Hematopoietic multipotent progenitor cell treated with erythropoietin and hydrocortisone succinate and interleukin-3 and kit ligand, for 8 days (in vitro differentiated cells): ENCODE data around the gene ROR2.
A peak's percentile ranks its signal among the peaks of the same experiment; 100 is the strongest.

Experiments used
- DNase-seq: peaks from one replicate; pipeline ENCODE4 v3.0.0-alpha.2; 2015

Gene ROR2

DNA sequence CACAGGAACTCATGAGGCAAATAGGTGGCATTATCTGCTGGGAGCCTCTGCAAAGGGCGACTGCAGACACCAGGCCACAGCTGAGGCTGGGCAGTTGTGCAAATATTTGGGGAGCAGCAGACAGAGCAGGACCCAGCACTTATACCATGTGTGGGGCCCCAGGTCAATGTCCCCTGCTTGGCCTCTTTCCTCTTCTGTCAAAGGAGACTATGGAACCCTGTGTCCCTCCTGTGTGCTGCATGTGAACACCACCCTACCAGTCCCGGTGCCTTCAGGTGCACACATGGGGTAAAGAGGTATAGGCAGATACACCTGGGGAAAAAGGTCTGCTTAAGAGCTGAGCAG, 50.8 kb downstream of the ROR2 start:
- DNase-seq, result no peak

DNA sequence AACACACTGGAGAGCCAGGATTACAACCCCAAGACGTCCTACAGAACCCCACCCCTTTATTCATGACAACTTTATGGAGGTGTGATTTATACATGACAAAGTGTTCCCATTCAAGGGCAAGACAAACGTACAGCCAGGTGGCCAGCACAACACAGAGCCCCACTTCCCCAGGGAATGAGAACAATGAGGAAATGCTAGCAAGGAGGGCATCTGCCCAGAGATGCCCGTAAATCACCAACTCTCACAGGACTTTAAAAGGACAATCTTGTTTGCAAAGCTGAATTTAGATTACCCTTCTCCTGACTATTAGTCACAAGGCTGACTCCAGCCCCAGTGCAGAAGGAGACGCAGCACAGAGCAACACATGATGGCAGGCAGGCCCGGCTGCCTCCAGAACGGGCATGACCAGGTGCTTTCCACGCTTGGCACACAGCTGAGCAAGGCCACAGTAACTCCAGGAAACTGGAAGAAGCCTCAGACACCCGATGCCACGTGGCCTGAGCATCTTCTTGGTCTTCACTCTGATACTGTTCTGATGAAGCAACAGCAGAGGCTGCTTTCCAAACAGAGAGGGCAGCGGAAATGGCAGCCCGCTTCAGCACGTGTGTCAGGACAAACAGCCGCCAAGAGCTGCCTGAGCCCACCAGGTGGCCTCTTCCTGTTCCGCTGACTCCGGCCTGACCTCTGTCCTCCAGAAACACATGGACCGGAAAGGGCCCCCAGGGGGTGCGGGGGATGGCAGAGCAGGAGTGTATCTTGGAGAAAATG, 51.4 kb downstream of the ROR2 start:
- no peak for DNase-seq

DNA sequence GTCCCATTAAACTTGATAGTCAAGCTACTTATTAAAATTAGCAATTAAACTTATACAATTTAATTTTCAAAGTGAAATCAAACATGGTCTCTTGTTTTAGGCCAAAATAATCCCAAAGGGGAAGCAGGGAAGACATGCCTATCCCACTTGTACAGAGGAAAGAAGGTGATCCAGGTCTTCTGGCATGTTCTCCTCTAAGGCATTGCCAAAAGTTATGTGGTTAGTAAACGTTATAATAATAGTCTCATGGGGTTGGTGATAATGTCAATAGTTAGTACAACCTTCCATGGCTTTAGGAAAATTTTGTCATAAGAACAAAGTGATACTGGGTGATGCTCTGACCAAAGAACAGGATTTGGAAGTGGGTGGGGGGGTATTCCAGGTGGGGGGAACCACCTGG, 52.8 kb downstream of the ROR2 start:
- DNase-seq, result no peak

DNA sequence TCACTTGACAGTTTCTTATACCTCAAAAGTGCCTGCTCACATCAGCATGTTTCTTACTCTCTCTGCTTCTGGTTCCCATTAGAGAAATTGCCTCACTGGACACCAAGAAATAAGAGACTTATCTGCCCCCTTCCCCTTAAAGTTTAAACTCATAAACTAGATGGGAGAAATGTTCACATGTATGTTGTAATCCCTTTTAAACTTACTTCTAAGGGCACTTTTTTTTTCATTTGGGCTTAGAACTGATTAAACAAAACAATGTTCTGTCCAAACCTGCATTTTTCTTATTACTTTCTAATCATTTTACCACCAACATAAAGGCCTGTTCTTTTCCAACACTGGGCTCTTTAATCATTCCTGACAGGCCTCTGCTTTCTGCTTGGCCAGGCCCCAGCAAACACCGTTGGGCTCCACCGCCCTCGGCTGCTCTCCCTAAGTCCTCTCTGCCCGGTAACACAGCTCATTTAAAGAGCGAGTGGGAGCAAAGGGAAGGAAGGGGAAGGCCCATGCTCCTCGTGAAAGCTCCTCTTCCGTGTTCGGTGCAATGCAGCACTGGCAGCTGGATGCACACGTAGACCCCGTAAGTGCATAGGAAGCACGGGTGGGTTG, 53.4 kb downstream of the ROR2 start:
- DNase-seq, result peak; percentile 60

DNA sequence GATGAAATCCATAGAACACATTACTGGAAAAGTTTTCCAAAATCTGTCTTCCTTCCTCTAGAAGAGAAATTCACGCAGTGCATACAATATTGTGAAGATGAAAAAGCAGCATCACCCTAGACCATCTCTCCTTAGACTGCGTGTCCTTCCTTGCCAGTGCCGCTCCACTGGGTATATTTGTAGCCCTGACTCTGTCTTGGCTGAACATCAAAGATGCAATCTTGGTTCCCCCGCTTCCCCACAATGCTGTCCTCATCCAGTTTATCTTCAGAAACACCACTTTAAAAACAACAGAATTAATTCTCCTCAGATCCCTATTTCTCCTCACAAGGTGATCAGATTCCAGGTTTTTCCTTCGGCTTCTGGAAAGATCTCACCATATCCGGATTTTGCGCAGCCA, 53.9 kb downstream of the ROR2 start:
- DNase-seq, result peak; percentile 73

DNA sequence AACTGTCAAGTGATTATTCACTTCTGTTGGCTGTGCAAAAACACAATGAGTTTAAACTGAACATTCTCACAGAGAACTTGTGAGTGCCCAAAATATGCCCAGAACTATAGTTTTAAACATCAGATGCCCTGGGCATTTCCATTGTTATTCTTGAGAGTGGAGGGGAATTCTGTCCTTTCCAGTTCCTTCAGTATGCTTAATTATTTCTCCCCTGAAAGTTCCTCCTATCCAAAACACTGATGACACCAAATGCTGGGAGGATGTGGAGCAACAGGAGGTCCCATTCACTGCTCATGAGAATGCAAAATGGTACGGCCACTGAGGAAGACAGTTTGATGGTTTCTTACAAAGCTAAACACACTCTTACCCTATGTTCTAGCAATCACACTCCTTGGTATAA, 55.5 kb downstream of the ROR2 start:
- DNase-seq, result no peak

DNA sequence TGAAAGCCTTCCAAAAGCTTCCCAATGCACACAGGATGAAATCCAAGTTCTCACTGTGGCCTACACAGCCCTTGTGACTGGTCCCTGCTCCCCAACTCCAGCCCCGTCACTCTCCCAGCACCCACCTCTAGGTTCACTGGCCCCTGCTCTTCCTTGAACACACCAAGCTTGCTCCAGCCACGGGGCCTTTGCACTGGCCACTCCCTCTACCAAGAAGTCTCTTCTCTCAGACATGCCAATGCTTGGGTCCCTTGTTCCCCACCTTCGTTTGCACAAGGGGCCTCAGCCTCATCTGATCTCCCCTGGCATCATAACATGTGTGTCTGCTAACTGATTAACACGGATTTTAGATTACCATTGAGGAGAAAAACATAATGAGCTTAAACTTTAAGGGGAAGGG, 56.0 kb downstream of the ROR2 start:
- no peak for DNase-seq

DNA sequence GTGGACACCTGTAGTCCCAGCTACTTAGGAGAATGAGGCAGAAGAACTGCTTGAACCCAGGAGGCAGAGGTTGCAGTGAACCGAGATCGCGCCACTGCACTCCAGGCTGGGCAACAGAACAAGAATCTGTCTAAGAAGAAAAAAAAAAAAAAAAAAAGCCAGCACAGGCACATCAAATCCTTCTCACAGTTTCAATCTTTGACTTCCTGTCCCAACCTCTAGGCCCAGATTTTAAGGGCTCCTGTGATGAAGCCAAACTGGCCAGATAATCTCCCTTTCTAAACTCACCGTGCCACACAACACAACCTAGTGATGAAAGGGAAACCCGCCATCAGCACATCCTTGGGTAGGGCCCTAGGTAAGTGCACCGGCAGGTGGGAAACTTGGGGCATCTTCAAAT, 58.1 kb downstream of the ROR2 start:
- DNase-seq, result no peak

DNA sequence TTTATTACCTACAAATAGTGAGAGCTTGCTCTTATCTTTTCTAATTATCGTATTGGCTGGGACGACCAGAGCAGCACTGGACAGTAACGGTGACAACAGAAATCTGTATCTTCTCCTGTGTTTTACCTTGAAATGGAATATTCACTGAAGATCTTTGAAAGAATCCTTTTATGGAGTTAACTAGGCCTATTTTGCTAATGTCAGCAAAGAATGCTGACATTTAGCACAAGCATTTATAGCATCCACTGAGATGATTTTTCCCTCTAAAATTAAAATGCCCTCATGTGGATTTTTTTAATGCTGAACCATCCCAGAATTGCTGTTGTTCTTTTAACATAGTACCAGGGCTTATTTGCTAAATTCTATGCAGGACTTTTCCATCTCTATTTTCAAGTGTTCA, 59.4 kb downstream of the ROR2 start:
- DNase-seq, result no peak

DNA sequence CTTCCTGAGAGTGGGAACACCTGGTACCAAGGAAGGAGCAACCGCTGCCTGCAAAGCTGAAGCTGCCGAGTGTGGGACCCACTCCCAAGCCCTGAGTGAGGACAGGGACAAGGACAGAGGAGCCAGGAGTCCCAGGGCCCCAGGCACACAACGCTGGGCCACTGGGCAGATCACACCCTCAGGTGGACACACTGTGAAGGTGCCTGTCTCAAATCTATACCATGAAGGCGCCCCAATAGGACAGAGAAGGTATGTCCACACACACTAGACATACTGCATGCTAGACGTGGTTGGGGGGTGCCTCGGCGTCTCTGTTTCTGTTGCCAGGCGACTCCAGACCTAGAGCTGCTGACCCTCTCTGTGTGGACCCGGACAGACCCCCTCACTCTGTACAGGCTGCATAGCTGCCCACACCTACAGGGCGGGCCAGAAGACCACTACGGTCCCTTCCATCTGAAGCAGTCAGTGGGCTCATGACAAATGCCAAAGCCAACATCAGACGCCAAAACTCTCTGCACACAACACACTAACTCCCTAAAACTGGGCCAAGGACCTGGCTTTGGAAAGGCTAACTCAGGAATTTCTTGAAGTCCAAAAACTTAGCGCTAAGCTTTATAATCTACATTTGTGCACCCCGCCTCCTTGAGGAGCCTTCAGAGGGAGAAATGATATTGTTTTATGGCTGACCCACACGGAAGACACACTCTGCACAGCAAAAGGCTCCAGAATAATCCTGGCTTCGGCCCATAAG, 60.7 kb downstream of the ROR2 start:
- DNase-seq, result no peak

DNA sequence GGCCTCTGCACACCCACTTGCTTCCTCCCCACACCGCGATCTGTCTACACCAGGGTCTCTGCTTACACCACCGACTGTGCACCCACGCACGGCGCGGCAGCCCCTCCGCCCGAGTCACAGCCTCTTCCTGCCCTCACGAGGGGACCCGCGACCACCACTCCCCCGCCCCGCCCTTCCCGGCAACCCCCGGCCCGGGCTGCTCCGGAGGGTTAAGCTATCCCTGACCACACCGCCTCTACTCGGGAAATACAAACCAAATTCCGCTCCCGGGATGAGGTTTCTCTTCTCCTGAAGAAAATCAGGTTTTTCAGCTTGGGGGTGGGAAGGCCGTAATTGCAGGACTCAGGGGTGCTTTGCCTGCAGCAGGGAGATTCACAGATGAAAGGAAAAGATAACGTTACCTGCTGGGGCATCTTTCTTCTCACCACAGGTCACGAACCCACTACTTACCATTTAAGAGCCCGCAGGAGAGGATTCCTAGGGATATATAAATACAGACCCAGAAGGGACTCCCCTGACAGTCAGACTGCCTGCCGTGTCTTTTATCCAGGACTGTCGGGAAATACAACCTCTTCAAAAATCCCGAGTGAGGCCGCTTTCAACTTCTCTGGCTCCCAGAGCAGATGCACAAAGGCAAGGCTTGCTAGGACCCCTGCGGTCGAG, 63.5 kb downstream of the ROR2 start:
- no peak for DNase-seq

DNA sequence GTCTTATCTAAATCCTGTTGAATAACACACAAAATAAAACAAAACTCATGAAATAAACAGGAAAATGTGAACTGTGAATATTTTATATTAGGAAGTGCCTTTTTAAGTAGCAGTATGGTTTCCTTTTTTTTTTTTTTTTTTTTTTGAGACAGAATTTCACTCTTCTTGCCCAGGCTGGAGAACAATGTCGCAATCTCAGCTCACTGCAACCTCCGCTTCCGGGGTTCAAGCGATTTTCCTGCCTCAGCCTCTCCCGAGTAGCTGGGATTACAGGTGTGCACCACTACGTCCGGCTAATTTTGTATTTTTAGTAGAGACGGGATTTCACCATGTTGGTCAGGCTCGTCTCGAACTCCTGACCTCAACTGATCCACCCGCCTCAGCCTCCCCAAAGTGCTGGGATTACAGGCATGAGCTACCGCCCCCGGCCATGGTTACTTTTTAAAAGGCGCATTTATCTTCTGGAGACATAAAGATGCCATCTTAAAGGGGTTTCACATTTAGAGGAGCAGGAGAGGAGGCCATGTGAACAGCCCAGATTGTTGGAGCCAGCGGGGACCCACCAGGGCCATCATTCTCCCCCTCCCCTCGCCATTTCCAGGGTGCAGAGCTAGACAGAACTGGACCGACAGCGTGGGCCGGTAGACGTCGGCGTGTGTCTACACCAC, 64.1 kb downstream of the ROR2 start:
- no peak for DNase-seq

DNA sequence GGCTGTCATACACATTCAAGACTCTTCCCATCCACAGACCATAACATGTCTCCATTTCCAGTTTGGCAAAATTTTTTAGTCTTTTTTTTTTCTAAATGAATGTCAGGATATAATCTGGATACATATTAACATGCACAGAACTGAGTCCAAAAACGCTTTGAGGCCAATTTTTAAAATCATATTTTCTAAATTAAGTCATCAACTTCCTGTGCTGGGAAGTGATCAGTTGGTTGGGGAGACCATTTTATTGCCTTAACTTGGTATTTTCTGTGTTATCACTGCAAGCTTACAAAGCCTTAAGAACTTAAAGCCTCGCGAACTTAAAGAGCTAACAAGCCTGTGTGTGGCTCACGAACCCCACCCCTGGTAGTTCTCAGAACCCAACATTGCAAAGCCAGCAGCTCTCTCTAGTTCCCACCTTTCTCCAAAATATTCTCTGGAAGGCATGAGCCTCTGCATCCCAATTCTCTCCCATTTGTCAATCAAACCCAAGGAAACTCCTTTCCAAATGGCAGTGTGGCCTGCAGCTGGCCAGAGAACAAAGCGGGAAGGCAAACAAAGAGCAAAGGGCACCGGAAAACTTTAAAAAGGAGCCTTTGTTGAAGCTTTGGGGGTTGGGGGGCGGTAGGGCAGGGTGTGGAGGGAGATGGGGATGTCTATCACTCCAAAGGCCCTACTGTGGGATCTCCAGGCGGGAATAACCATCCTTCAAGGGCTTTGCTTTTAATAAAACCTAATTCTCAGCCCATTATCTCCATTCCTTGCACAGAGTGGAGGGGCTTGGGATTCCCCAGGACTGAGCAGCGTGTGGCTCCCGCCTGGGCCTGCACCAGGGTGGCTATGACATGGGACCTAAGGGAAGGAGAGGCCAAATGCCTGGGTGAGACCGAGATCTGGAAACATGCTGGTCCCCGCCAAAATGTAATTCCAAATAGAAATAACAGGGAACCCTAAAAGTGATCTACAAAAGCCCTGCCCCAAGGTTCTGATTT, 65.0 kb downstream of the ROR2 start:
- no peak for DNase-seq

DNA sequence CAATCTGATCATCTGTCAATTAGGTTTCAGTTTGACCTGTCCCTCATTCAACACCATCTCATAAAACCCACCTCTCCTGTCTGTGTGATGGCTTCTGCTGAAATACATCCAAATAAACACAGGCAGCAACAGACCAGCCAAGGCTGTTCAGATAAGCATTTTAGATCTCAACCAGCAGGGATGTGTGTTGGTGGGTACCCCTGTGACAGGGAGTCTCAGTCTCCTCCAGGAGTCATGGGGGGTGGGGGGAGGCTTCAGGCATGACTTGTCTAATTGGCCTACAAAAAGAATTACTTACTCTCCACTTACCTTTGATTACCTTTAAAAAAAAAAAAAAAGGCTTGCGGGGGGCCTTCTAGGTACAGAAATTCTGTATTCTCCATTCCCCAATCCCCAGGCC, 65.9 kb downstream of the ROR2 start:
- no peak for DNase-seq

DNA sequence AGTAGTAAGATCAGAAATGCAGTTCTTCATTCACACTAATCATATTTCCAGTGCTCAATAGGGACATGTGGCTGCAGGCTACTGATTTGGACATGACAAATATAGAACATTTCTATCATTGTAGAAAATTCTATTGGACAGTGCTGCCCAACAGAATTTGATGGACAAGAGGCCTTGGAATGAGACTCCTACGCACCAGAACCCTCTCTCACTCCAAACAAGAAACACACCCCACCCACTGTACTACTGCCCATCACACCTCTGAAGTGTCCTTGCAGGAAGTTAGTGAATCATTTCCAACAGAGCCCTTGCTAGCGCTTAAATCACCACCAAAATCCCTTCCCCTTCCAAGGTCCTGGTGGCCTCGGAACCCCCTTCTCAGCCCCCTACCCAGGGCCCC, 66.5 kb downstream of the ROR2 start:
- no peak for DNase-seq

DNA sequence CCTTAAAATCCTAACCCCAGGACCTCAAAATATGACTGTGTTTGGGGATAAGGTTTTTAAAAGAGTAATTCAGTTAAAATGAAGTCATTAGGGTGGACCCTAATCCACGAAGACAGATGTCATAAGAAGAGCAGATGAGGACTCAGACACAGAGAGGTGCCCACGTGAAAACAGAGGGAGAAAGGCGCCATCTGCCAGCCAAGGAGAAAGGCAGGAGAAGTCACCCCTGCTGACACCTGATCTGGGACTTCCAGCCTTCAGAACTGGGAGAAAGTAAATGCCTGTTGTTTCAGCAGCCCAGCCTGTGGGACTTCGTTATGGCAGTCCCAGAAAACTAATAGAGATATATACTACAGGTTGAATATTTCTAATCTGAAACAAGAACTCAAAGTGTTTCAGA, 67.4 kb downstream of the ROR2 start:
- peak; percentile 58 for DNase-seq

DNA sequence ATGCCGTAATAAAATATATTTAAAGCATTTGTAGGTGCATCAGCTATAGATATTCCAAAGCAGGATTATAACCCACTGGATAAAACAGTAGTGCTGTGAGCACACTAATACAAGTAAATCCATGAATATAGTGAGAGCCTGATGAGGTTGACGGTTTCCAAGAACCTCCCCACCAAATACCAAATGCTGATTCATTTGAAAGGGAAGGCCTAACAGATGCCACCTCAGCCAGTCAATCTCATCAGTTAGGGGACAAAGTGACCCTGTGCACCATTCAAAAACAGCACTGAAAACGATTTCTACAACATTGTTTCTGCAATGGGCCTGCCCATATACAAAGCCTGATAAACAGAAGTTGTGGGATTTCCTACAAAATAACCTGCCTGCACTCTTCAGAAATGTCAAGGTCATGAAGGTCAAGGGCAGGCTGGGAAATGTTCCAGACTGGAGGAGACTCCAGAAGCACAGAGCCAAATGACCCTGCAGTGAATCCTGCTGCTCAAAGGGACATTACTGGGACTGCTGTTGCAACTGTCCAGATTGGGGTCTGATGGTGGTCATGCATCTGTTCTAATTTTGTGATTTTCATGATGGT, 69.6 kb downstream of the ROR2 start:
- no peak for DNase-seq

DNA sequence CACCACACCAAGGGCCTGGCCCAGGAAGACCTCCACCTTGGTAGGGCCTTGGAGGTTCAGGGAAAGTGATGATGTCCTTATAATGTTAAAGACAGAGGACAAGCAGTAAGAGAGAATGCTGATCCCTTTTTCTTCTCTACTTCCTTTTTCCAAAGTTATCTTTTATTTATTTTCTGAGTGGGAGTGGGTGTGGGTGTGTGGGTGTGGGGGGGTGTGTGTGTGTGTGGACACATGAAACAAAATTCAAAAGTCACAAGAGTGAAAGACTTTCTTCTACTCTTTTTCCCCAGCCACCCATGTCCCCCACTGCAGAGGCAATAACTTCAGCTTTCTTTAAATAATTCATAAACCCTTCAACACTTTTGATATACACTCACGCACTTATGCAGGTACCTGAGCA, 70.8 kb downstream of the ROR2 start:
- no peak for DNase-seq

DNA sequence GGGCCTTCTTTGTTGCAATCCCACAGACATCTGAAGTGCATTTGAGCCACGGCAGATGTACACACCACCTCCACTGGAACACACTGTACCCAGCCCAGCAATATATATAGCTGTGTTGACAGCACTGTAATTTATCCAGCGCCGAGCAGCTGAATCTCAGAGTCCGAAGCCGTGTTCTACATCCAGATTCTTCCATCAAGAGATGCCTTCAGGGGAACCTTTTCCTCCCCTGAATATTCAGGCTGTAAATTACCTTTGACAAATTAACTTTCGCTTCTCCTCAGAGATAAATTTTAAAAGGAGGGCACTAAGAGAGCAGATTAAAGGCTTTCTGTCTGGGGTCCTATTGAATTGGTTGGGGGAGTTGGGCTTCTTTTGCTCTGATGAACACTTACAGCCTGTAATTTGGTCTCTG, 76.4 kb downstream of the ROR2 start:
- DNase-seq, result no peak

DNA sequence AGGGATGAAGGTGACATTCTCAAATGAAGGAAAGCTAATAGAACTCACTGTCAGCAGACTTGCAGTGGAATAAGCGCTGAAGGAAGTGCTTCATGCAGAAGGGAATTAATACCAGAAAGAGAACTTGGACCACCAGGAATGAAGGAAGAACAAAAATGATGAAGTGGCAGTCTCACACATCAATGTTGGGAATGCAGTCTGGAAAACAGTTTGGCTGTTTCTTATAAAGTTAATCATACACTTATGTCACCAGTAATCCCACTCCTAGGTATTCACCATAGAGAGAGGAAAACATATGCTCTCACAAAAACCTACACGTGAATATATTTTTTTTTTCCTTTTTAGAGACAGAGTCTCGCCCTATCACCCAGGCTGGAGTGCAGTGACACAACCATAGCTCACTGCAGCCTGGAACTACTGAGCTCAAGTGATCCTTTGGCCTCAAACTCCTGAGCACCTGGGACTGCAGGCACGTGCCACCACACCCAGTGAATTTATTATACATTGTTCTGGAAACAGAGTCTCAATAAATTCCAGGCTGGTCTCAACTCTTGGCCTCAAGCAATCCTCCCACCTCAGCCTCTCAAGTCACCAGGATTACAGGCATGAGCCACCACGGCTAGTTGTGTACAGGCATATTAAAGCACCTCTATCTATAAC, 81.2 kb downstream of the ROR2 start:
- DNase-seq, result no peak

DNA sequence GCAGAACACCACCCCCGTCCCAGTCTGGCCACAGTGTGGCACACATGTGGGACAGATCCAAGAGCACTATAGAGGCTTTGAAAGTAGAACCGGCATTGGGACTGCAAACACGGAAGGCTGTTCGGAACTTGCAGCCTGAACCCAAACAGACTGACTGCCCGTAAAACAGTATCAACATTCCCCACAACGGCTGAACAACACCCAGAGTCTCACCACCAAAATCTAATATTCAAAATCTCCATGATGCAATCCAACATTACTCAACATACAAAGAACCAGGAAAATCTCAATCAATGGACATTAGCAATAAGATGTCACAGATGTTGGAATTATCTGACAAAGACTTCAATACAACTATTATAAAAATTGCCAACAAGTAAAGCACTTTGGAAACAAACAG, 82.3 kb downstream of the ROR2 start:
- DNase-seq, result no peak
